ENCODE data around the gene DCTD. TPM values are rescaled to one million over a fixed set of nuclear protein-coding genes. Genes with fewer than 3 reads are reported as not detected.
A peak's percentile ranks its signal among the peaks of the same experiment; 100 is the strongest.
"Not testable (repeated sequence)": the region's sequence is repeated elsewhere in the genome, so short reads cannot be mapped to it uniquely, and the experiment has no call there.

Gene DCTD
- total RNA-seq, 1 experiment from 2014 or later: 69.0 TPM

DNA sequence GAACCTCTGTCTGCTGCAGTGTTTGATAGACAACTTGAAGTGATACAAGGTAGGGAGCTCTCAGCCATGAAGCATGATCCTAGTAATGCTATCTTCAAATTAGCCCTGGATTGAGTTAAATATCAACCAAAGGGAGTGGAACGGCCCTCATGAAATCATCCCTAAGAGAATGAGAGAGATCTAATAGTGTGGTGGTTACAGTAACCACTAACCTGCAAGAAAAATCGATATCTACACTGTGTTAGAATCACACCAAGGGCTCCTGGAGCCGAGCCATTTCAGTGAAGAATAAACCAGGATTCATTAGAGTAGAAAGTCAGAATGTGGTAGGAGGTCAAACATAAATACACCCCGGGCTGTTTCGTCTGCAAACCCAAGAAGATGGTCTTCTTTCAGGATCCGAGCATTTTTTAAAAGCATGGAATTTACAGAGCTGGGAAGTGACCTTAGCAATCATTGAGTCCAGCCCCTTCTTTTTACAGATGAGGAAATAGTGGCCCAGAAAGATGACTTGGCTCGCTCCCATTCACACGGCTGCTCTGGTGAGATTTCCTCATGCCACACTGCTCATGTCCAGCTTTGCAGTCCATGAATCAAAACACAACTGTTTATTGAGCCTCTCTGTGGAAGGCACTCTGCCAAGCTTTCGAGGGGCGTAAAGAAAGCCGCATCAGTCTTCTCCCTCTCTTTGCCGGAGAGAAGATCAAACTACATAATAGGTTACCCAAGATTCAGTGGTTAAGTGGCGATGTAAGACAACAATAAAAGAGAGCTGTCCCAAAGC is 5.5 kb upstream of the DCTD start:
- DNase-seq (ENCODE audit: extremely low read depth, low read depth): no peak

DNA sequence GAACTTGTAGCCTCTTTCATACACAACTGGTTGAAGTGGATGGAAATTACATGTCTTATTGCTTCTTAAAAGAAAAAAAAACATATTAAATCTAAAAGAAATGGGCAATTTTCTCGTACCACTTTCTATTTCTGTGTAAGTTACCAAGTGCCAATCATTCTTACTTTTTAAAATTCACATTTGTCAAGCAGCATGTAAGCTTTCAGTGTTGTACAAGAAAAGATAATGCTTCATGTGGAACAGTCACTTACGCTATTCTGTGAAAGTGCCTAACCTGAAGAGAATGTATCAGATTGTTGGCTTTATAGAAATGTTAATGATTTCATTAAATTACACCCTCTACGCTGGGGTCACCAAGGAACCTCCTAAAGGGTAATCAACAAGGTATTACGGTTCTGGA is 4.4 kb upstream of the DCTD start:
- no peak for DNase-seq (ENCODE audit: extremely low read depth, low read depth)

DNA sequence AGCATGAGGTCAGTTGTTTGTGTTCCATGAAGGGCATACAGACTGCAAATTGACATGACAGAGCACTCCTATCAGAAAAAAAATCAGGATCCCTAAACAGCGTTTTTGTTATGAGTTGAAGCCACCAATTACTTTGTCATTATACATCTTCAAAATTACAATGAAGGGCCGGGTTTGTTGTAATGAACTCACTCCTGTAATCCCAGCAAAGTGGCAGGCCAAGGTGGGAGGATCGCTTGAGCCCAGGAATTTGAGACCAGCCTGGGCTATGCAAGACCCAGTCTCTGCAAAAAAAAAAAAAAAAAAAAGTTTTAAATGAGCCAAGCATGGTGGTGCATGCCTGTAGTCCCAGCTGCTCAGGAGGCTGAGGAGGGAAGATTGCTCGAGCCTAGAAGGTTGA is 3.5 kb upstream of the DCTD start:
- DNase-seq (ENCODE audit: extremely low read depth, low read depth): no peak

- no peak for DNase-seq (ENCODE audit: extremely low read depth, low read depth)
These were observed 1.7 kb upstream of the DCTD start for GRCh38 chr4:182918791-182919302.

DNA sequence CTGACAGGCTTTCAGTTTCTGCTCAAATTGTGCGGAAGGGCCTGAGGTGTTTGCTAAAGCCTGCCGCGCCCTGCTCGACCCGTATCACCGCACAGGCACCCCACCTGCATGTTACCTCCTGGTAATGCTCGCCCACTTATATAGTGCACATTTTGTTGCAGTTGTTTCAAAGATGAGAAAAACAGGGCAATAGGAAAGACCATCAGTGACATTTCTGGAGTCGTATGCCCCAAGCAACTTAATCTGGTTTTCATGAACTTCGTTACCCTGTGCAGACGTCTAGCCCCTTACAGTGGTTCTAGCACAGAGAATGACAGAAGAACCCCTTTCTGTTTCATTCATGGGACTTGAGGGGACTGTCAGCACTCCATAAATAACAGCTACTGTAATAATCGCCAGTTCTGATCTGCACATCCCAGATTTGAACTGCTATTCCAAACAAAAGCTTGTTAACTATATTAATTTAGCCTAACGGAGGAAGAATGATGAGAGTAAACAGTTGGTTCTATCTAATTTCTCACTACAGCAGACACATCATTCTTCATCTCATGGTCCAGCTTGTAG is 940 bp upstream of the DCTD start:
- DNase-seq (ENCODE audit: extremely low read depth, low read depth): no peak

DNA sequence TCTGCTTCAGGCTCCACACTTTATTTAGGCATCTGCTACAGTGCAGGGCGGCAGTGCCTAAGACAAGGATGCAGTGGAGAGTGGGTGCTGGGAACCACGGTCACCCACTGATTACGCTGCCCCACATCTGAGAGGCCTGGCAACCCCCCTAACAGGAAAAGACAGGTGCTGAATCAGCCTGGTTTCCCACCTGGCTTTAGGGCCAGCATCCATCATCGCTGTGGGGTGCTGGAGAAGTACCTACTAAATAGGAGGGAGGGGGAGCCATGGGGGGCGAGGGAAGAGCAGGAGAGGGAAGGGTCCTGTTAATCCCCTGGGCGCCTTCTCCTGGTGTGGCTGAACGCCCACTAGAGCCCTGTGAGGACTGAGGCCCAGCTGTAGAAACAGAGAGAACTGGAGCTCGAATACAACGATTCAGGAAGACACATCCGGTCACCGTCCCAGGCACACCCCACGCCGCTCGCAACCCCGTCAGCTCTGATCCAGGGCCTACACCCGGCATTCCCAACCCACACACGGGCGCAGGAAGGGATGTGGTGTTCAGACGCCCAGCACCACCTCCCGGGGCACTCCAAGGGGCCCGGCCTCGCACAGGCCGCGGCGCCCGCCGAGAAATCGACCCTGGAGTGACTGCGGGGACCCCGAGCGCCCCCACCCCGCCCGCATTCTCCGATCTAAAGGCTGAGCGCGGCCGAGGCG is 554 bp downstream of the DCTD start:
- DNase-seq (ENCODE audit: extremely low read depth, low read depth): peak; percentile 33

DNA sequence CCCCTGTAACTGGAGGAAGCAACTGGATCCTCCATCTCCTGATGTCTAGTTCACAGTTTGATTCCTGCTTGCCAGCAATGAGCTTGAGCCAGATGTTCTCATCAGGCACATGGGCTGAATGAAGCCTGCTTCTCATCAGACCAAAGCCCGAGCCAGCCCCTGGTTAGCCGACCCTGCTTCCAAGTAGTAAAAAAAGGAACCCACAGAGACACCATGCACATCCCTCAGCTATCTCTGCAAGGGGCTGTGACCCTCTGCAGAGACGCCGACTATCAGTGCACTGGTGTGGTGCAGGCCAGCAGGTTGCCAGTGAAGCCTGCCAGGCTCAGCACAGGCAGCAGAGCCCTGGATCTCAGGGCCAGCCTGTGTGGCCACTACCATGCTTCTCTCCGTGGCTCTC is 2.8 kb downstream of the DCTD start:
- DNase-seq (ENCODE audit: extremely low read depth, low read depth): no peak

DNA sequence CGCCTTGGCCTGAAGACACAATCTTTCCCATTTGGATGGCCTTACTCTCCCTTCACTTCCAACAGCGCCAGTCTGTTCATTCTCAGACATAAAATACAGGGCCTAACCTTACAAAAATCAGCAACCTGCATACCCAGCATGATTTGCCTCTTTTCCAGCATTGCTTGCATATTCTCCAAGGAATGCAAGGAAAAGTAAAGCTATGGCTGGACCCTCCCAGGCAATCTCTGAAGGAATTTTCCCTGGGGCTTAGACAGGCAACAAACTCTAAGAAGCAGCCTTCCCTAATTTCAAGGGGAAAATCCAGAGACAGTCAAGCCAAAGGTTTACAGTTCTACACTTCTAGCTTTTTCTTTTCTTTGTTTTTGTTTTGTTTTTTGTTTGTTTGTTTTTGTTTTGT is 3.6 kb downstream of the DCTD start:
- no peak for DNase-seq (ENCODE audit: extremely low read depth, low read depth)

DNA sequence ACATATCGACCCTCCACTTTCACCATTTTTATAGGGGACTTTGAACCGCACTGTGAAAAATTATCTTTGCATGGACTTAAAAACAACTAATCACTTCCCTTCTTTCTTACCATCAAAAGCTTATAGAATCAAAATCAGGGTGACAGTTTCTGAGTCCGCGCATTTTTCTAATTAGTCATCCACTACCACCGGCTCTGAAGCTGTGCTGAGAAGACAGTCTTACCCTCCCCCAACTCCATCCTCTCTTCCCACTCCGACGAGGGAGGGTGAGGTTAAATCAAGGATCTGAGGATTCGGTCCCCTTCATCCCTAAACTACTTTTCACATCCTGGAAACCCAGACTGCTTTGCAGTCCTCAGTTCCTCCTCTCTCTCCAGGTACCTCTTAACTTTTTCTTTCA is 4.2 kb downstream of the DCTD start:
- DNase-seq (ENCODE audit: extremely low read depth, low read depth): no peak

GRCh38 chr4:182908124-182908523 is 9.1 kb downstream of the DCTD start:
- no peak for DNase-seq (ENCODE audit: extremely low read depth, low read depth)

GRCh38 chr4:182907396-182907795 is 9.8 kb downstream of the DCTD start:
- no peak for DNase-seq (ENCODE audit: extremely low read depth, low read depth)

- no peak for DNase-seq (ENCODE audit: extremely low read depth, low read depth)
These were observed 10.4 kb downstream of the DCTD start for GRCh38 chr4:182906786-182907185.

- DNase-seq (ENCODE audit: extremely low read depth, low read depth): no peak
These were observed 12.1 kb downstream of the DCTD start for GRCh38 chr4:182905038-182905437.

- no peak for DNase-seq (ENCODE audit: extremely low read depth, low read depth)
These were observed 12.9 kb downstream of the DCTD start for GRCh38 chr4:182904211-182904761.

DNA sequence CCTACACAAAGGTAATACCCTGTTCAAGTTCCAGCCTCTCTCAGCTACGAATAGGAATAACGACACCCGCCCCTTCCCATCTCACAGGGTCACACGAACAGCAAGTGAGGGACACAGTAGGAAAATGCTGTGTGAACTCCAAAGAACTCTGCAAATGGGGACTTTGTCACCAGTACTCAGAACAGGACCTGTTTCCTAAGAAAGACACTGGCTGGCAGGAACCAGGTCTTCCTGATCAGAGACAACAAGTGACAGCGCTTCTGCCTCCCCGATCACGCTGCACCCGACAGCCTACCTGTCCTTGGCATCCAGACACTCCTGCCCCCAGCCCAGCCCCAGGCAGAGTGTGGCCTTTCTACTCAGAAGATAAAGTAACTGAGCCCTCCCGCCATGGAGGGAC is 14.2 kb downstream of the DCTD start:
- no peak for DNase-seq (ENCODE audit: extremely low read depth, low read depth)

DNA sequence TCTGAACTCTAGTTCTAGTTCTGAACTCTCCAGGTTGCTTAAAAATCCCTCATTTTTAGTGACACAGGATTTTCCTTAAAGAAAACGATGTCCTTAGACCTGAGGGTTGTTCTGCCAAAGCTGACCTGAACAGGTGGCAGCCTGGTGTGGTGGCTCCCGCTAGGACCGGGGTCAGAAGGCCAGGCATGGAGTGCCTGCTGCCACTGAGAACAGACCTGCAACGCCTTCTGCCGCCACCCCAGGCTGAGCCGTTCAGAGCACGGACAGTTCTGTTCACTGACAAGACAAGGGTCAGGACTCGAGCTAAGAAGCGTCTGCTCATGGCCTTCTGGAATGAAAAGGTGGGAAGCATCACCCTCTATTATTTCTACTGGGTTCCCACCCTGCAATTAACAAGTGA is 15.8 kb downstream of the DCTD start:
- DNase-seq (ENCODE audit: extremely low read depth, low read depth): no peak

GRCh38 chr4:182900021-182900420 is 17.2 kb downstream of the DCTD start:
- DNase-seq (ENCODE audit: extremely low read depth, low read depth): not testable (repeated sequence)

DNA sequence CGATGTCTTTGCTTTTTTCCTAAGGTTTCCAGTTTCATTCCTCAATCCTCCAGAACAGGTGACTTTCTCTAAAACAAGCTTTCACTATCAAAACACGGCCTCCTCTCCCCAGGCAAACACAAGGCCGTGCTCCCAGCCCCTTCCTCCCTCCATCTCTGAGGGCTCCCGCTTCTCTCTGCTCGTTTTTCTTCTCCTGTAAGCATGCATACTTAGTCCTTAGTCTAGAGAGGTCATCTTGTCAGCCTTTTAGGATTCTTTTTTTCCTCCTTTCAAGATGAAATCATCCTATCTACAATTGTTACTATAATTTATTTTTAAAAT is 18.7 kb downstream of the DCTD start:
- no peak for DNase-seq (ENCODE audit: extremely low read depth, low read depth)

GRCh38 chr4:182897601-182898478 is 19.3 kb downstream of the DCTD start:
- DNase-seq (ENCODE audit: extremely low read depth, low read depth): no peak

DNA sequence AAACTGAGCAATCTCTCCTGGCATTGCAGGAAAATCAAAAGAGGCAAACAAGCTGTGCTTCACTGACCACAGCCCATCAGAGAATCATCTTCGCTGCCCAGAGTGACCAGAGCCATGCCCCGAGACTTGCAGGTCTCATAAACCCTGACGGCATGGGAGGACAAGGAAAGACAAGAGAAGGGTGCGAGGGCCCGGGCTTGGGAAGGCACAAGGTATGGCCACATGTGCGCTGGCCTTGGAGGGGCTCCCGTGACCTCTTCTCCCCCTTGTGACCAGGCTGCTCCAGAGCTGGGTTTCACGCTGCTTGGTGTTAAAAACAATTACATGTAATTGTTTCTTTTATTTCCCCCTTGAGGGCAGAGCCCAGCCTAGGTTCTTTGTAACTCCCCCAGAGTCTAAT is 20.8 kb downstream of the DCTD start:
- no peak for DNase-seq (ENCODE audit: extremely low read depth, low read depth)
